ENCODE measurements around the gene MIPEP.
"Not testable (repeated sequence)": the region's sequence is repeated elsewhere in the genome, so short reads cannot be mapped to it uniquely, and the experiment has no call there.

The MIPEP gene

GRCh38 chr13:23763318-23763717 is 125.9 kb downstream of the MIPEP start:
- H3K36me3 ChIP-seq (ENCODE audit: control insufficient read depth in 2 of 2, insufficient read depth in 1 of 2, low read length in 2 of 2): no peaks in the 10 kb centered on the region
- H3K27ac ChIP-seq (ENCODE audit: extremely low read depth, low read depth, low read length): no peak overlapping the region
- CTCF ChIA-PET: no interaction called here
- no peak overlapping the region for H3K4me3 ChIP-seq (ENCODE audit: low read depth, low read length)
- POLR2A ChIA-PET: no interaction called here
- no peaks in the 10 kb centered on the region for H3K4me1 ChIP-seq (ENCODE audit: control insufficient read depth, insufficient read depth, low read length)
- no peaks in the 10 kb centered on the region for H3K9me3 ChIP-seq (ENCODE audit: control insufficient read depth, insufficient read depth, low read depth, low read length)
- TF ChIP-seq ZNF548 (tag by site-specific recombination; IDR thresholded peaks at IDR 0.05) (no peak), SP3 (tag by site-specific recombination; IDR thresholded peaks at IDR 0.05) (no peak), SP7 (tag by site-specific recombination; IDR thresholded peaks at IDR 0.05) (no peak), FEZF1 (tag by site-specific recombination; IDR thresholded peaks at IDR 0.05) (no peak), RBAK (tag by site-specific recombination; IDR thresholded peaks at IDR 0.05) (no peak), ZFP69B (tag by site-specific recombination; IDR thresholded peaks at IDR 0.05) (no peak), ZBTB17 (tag by site-specific recombination; IDR thresholded peaks at IDR 0.05) (no peak), ZNF140 (tag by site-specific recombination; IDR thresholded peaks at IDR 0.05) (no peak)
- TF ChIP-seq, protein P1, sequence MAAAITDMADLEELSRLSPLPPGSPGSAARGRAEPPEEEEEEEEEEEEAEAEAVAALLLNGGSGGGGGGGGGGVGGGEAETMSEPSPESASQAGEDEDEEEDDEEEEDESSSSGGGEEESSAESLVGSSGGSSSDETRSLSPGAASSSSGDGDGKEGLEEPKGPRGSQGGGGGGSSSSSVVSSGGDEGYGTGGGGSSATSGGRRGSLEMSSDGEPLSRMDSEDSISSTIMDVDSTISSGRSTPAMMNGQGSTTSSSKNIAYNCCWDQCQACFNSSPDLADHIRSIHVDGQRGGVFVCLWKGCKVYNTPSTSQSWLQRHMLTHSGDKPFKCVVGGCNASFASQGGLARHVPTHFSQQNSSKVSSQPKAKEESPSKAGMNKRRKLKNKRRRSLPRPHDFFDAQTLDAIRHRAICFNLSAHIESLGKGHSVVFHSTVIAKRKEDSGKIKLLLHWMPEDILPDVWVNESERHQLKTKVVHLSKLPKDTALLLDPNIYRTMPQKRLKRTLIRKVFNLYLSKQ (tag by site-specific recombination; IDR thresholded peaks at IDR 0.05; ENCODE audit: borderline replicate concordance): no peak

DNA sequence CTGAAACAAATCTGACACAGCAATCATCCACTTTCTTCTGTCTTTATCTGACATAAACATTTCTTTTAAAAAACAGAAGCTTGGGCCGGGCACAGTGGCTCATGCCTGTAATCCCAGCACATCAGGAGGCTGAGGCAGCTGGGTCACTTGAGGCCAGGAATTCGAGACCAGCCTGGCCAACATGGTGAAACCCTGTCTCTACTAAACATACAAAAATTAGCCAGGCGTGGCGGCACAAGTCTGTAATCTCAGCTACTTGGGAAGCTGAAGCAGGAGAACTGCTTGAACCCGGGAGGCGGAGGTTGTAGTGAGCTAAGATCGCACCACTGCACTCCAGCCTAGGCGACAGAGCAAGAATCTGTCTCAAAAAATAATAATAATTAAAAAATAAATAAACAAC is 127.4 kb downstream of the MIPEP start:
- H3K27ac ChIP-seq (ENCODE audit: extremely low read depth, low read depth, low read length); H3K36me3 ChIP-seq (ENCODE audit: control insufficient read depth in 2 of 2, insufficient read depth in 1 of 2, low read length in 2 of 2); H3K4me3 ChIP-seq (ENCODE audit: low read depth, low read length); CTCF ChIA-PET; H3K9me3 ChIP-seq (ENCODE audit: control insufficient read depth, insufficient read depth, low read depth, low read length); H3K4me1 ChIP-seq (ENCODE audit: control insufficient read depth, insufficient read depth, low read length); POLR2A ChIA-PET: not testable (repeated sequence)

- H3K4me1 ChIP-seq (ENCODE audit: control insufficient read depth, insufficient read depth, low read length): no peaks in the 10 kb centered on the region
- peaks cover 0 to under 1% of the 10 kb centered on the region in 2 experiments; a peak in 1 of 3 replicates for H3K36me3 ChIP-seq (ENCODE audit: control insufficient read depth in 2 of 2, insufficient read depth in 1 of 2, low read length in 2 of 2)
- H3K9me3 ChIP-seq (ENCODE audit: control insufficient read depth, insufficient read depth, low read depth, low read length): no peaks in the 10 kb centered on the region
- H3K4me3 ChIP-seq (ENCODE audit: low read depth, low read length): no peak overlapping the region
- POLR2A ChIA-PET: no interaction called here
- H3K27ac ChIP-seq (ENCODE audit: extremely low read depth, low read depth, low read length): no peak overlapping the region
- CTCF ChIA-PET: no interaction called here
- TF ChIP-seq ZNF624 (tag by site-specific recombination; IDR thresholded peaks at IDR 0.05) (no peak), KLF10 (tag by site-specific recombination; IDR thresholded peaks at IDR 0.05) (no peak), ZNF777 (tag by site-specific recombination; IDR thresholded peaks at IDR 0.05; ENCODE audit: borderline replicate concordance) (no peak), SP7 (tag by site-specific recombination; IDR thresholded peaks at IDR 0.05) (no peak), ZNF48 (tag by site-specific recombination; IDR thresholded peaks at IDR 0.05) (no peak), ZNF701 (tag by site-specific recombination; IDR thresholded peaks at IDR 0.05) (no peak), FEZF1 (tag by site-specific recombination; IDR thresholded peaks at IDR 0.05) (no peak), ZNF292 (tag by site-specific recombination; IDR thresholded peaks at IDR 0.05; ENCODE audit: borderline replicate concordance, low read depth) (no peak), SP2 (tag by site-specific recombination; IDR thresholded peaks at IDR 0.05) (no peak), SCRT2 (tag by site-specific recombination; IDR thresholded peaks at IDR 0.05) (no peak), GLIS1 (tag by site-specific recombination; IDR thresholded peaks at IDR 0.05) (no peak), ZNF571 (tag by site-specific recombination; IDR thresholded peaks at IDR 0.05) (no peak), PRDM1 (tag by site-specific recombination; IDR thresholded peaks at IDR 0.05) (no peak), ZNF621 (tag by site-specific recombination; IDR thresholded peaks at IDR 0.05) (no peak), ZNF843 (tag by site-specific recombination; IDR thresholded peaks at IDR 0.05) (no peak), ZNF157 (tag by site-specific recombination; IDR thresholded peaks at IDR 0.05) (no peak), ZBTB48 (tag by site-specific recombination; IDR thresholded peaks at IDR 0.05) (no peak)
- TF ChIP-seq, protein P2, sequence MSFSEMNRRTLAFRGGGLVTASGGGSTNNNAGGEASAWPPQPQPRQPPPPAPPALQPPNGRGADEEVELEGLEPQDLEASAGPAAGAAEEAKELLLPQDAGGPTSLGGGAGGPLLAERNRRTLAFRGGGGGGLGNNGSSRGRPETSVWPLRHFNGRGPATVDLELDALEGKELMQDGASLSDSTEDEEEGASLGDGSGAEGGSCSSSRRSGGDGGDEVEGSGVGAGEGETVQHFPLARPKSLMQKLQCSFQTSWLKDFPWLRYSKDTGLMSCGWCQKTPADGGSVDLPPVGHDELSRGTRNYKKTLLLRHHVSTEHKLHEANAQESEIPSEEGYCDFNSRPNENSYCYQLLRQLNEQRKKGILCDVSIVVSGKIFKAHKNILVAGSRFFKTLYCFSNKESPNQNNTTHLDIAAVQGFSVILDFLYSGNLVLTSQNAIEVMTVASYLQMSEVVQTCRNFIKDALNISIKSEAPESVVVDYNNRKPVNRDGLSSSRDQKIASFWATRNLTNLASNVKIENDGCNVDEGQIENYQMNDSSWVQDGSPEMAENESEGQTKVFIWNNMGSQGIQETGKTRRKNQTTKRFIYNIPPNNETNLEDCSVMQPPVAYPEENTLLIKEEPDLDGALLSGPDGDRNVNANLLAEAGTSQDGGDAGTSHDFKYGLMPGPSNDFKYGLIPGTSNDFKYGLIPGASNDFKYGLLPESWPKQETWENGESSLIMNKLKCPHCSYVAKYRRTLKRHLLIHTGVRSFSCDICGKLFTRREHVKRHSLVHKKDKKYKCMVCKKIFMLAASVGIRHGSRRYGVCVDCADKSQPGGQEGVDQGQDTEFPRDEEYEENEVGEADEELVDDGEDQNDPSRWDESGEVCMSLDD (tag by site-specific recombination; IDR thresholded peaks at IDR 0.05): no peak
Measured at GRCh38 chr13:23760000-23760399, 129.2 kb downstream of the MIPEP start.

Data from HEK293 (cell line).